Central memory CD8-positive, alpha-beta T cell (primary cell): Measurements from ENCODE around the gene ARFGAP1.

ENCODE experiments used
- ATAC-seq: fragments of 150-1000 bp; cut with Tn5 transposase; replicated peaks from 2 replicates; pipeline ENCODE4 v1.10.0; 2022; ENCODE audit warnings: mild to moderate bottlenecking, moderate FRiP score, moderate number of reproducible peaks; ENCODE audit not compliant: poor library complexity, severe bottlenecking; ENCODE audit errors: extremely low read depth
- DNase-seq, 2 donors: peaks; one replicate each; pipeline ENCODE4 v3.0.0; 2021; ENCODE audit warnings: low spot score in 2 of 2
- H3K27ac Mint-ChIP-seq: one replicate; pipeline ENCODE4 v1.8.0; 2022; ENCODE audit warnings: low read depth, mild to moderate bottlenecking, moderate library complexity, mixed read lengths
- H3K27me3 Mint-ChIP-seq: one replicate; pipeline ENCODE4 v1.8.0; 2022; ENCODE audit warnings: mixed read lengths
- H3K36me3 Mint-ChIP-seq: one replicate; pipeline ENCODE4 v1.8.0; 2022; ENCODE audit warnings: mild to moderate bottlenecking, moderate library complexity, mixed read lengths; ENCODE audit not compliant: insufficient read depth
- H3K4me1 Mint-ChIP-seq: one replicate; pipeline ENCODE4 v1.8.0; 2022; ENCODE audit warnings: mixed read lengths
- H3K4me3 Mint-ChIP-seq: one replicate; pipeline ENCODE4 v1.8.0; 2022; ENCODE audit warnings: mild to moderate bottlenecking, moderate library complexity, mixed read lengths
- H3K9me3 Mint-ChIP-seq: one replicate; pipeline ENCODE4 v1.8.0; 2022; ENCODE audit warnings: mixed read lengths

Gene ARFGAP1

GRCh38 chr20:63233924-63234323 lies 38.7 kb upstream of the ARFGAP1 start:
- Mint-ChIP-seq H3K36me3 (no peaks in the 10 kb centered on the region), H3K27ac (no peak overlapping the region), H3K9me3 (no peaks in the 10 kb centered on the region), H3K4me3 (no peak overlapping the region), H3K4me1 (peaks cover 5% of the 10 kb centered on the region), H3K27me3 (peaks cover 26% of the 10 kb centered on the region)
- DNase-seq (no peak), ATAC-seq (no peak)

- H3K4me3 Mint-ChIP-seq = peak overlapping the region; percentile 51
- DNase-seq (no peak), ATAC-seq (no peak)
- no peak overlapping the region for H3K27ac Mint-ChIP-seq
- H3K36me3 Mint-ChIP-seq = no peaks in the 10 kb centered on the region
- peaks cover 5% of the 10 kb centered on the region for H3K4me1 Mint-ChIP-seq
- H3K27me3 Mint-ChIP-seq = peaks cover 16% of the 10 kb centered on the region
- H3K9me3 Mint-ChIP-seq = no peaks in the 10 kb centered on the region
Observed at GRCh38 chr20:63234693-63235398, 37.8 kb upstream of the ARFGAP1 start.

GRCh38 chr20:63235399-63235983 lies 37.1 kb upstream of the ARFGAP1 start, which contains the start of gene BIRC7:
TSS of gene BIRC7 (plus strand) at chr20:63235905. CDS start at chr20:63236097, 192 bp downstream.
- H3K4me3 Mint-ChIP-seq = peak within 1 kb of the TSS; percentile 51
- DNase-seq (no peak), ATAC-seq (no peak)
- peaks cover 10% of the 10 kb centered on the region for H3K27me3 Mint-ChIP-seq
- no peaks in the 10 kb centered on the region for H3K9me3 Mint-ChIP-seq
- no peak within 1 kb of the TSS for H3K27ac Mint-ChIP-seq
- peaks cover 5% of the 10 kb centered on the region for H3K4me1 Mint-ChIP-seq
- no peaks in the 10 kb centered on the region for H3K36me3 Mint-ChIP-seq

GRCh38 chr20:63236116-63236837 lies 36.3 kb upstream of the ARFGAP1 start:
- H3K36me3 Mint-ChIP-seq = no peaks in the 10 kb centered on the region
- H3K27me3 Mint-ChIP-seq = peaks cover 2% of the 10 kb centered on the region
- H3K4me1 Mint-ChIP-seq = peaks cover 5% of the 10 kb centered on the region
- ATAC-seq = no peak
- H3K27ac Mint-ChIP-seq = no peak overlapping the region
- H3K9me3 Mint-ChIP-seq = no peaks in the 10 kb centered on the region
- H3K4me3 Mint-ChIP-seq = no peak overlapping the region
- no peak for DNase-seq

DNA sequence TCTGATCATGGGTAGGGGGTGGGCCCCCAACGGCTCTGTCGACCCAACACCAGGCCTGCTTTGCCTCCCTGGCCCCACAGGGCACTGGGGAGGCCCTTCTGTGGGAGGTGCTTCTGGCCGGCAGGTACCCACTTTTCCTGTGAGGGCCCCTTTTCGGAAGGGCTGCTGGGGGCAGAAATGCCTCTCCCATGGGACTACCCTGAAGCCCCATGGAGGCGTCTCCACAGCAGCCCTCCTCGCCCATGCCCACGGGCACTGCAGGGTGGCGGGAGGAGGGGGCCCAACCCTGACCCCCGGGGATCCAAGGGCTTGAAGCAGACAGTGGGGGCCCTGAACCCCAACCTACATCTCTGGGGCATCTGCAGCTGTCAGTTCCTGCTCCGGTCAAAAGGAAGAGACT lies 34.6 kb upstream of the ARFGAP1 start:
- no peaks in the 10 kb centered on the region for H3K36me3 Mint-ChIP-seq
- H3K27me3 Mint-ChIP-seq = no peaks in the 10 kb centered on the region
- ATAC-seq (no peak), DNase-seq (no peak)
- no peak overlapping the region for H3K27ac Mint-ChIP-seq
- peaks cover 5% of the 10 kb centered on the region for H3K4me1 Mint-ChIP-seq
- no peak overlapping the region for H3K4me3 Mint-ChIP-seq
- no peaks in the 10 kb centered on the region for H3K9me3 Mint-ChIP-seq

GRCh38 chr20:63238514-63239125 lies 34.0 kb upstream of the ARFGAP1 start:
- no peak for ATAC-seq
- Mint-ChIP-seq H3K27me3 (no peaks in the 10 kb centered on the region), H3K4me3 (no peak overlapping the region), H3K4me1 (peaks cover 5% of the 10 kb centered on the region), H3K27ac (no peak overlapping the region), H3K9me3 (no peaks in the 10 kb centered on the region), H3K36me3 (no peaks in the 10 kb centered on the region)
- DNase-seq = no peak

DNA sequence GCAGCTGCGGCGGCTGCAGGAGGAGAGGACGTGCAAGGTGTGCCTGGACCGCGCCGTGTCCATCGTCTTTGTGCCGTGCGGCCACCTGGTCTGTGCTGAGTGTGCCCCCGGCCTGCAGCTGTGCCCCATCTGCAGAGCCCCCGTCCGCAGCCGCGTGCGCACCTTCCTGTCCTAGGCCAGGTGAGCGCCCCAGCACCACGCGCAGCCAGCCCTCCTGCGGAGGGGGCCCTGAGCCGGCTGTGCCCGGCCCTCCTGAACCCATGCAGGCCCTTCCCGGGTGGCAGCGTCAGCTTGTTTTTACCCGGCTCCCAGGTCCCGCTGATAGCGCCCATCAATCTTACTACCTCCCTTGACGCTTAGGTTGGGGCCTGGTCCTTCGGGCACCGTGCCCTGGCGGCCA lies 33.2 kb upstream of the ARFGAP1 start:
- Mint-ChIP-seq H3K9me3 (no peaks in the 10 kb centered on the region), H3K4me3 (no peak overlapping the region), H3K36me3 (no peaks in the 10 kb centered on the region), H3K4me1 (peaks cover 5% of the 10 kb centered on the region), H3K27ac (no peak overlapping the region), H3K27me3 (no peaks in the 10 kb centered on the region)
- ATAC-seq (no peak), DNase-seq (no peak)

DNA sequence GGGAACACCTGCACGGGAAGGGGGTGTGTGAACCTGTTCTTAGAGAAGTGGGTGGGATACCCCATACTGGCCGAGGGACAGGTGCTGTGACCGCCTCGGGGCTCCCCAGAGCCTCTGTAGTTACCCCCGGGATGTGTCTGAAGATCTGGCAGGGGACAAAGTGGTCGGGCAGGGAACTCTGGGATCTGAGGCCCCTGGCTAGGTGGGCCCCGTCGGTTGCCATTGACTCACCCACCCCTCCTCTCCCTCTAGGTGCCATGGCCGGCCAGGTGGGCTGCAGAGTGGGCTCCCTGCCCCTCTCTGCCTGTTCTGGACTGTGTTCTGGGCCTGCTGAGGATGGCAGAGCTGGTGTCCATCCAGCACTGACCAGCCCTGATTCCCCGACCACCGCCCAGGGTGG lies 32.6 kb upstream of the ARFGAP1 start:
- H3K27ac Mint-ChIP-seq = no peak overlapping the region
- peaks cover 1% of the 10 kb centered on the region for H3K4me1 Mint-ChIP-seq
- no peak overlapping the region for H3K4me3 Mint-ChIP-seq
- ATAC-seq (no peak), DNase-seq (no peak)
- peaks cover under 1% of the 10 kb centered on the region for H3K27me3 Mint-ChIP-seq
- H3K36me3 Mint-ChIP-seq = no peaks in the 10 kb centered on the region
- H3K9me3 Mint-ChIP-seq = no peaks in the 10 kb centered on the region

GRCh38 chr20:63241272-63241671 lies 31.3 kb upstream of the ARFGAP1 start:
- no peaks in the 10 kb centered on the region for H3K9me3 Mint-ChIP-seq
- ATAC-seq (no peak), DNase-seq (no peak)
- no peaks in the 10 kb centered on the region for H3K36me3 Mint-ChIP-seq
- no peak overlapping the region for H3K27ac Mint-ChIP-seq
- H3K4me1 Mint-ChIP-seq = no peaks in the 10 kb centered on the region
- no peak overlapping the region for H3K4me3 Mint-ChIP-seq
- H3K27me3 Mint-ChIP-seq = peaks cover 13% of the 10 kb centered on the region

GRCh38 chr20:63242736-63243135 lies 29.9 kb upstream of the ARFGAP1 start:
- H3K27ac Mint-ChIP-seq = no peak overlapping the region
- no peak overlapping the region for H3K4me3 Mint-ChIP-seq
- no peak for ATAC-seq

DNA sequence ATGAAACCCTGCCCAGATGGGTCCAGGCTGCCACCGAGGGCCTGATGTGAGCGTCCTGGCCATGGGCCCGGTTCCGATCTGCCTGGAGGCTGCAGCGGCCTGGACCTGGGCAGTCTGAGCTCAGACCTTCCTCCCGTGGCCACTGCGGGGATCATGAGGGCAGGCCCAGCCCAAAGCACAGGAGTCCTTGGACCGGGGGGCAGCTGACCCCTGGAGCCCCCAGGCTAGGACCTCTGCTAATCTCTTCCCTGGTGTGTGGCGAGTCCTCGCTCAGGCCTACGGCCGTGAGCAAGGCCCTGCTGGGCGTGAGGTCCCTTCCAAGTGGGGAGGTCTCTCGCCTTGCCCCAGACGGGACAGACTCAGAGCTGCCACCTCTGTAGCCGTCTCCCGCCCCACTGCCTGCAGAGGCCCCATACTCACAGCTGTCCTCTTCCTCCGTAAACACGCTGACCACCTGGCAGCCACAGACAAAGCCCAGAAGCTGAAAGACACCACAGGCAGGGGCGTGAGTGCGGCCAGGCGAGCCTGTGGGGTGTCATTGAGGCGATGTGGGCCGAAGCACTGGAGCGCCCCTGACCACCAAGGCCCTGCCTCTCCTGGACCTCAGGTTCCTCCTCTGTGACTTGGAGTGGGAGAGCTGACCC lies 28.9 kb upstream of the ARFGAP1 start:
- Mint-ChIP-seq H3K27me3 (peaks cover 21% of the 10 kb centered on the region), H3K27ac (no peak overlapping the region), H3K4me1 (no peaks in the 10 kb centered on the region), H3K36me3 (peaks cover 2% of the 10 kb centered on the region), H3K4me3 (no peak overlapping the region), H3K9me3 (no peaks in the 10 kb centered on the region)
- no peak for ATAC-seq
- no peak for DNase-seq

More at GRCh38 chr20:63242736-63243135, 29.9 kb upstream of the ARFGAP1 start:
- H3K27me3 Mint-ChIP-seq = peaks cover 13% of the 10 kb centered on the region
- DNase-seq = no peak
- H3K9me3 Mint-ChIP-seq = no peaks in the 10 kb centered on the region
- peaks cover 1% of the 10 kb centered on the region for H3K36me3 Mint-ChIP-seq
- H3K4me1 Mint-ChIP-seq = no peaks in the 10 kb centered on the region

DNA sequence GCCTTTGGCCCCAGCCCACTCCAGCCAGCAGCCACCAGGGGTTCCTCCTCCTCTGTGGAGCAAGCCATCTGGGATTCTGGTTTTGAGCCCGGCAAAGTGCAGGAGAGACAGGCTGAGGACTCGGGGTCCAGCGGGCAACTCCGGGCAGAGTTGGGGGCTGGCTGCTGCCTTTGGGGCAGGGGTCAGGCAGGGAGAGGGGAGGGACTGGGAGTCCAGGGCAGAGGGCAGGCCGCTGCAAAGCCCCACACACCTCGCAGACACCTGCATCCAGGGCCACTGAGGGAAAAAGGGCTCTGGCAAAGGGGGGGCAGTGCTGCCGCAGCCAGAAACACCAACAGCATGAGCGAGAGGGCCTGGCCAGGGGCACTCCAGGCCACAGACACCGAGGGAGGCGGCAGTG lies 28.1 kb upstream of the ARFGAP1 start:
- H3K4me3 Mint-ChIP-seq = no peak overlapping the region
- no peaks in the 10 kb centered on the region for H3K4me1 Mint-ChIP-seq
- H3K36me3 Mint-ChIP-seq = peaks cover 2% of the 10 kb centered on the region
- peaks cover 28% of the 10 kb centered on the region for H3K27me3 Mint-ChIP-seq
- ATAC-seq (no peak), DNase-seq (no peak)
- no peak overlapping the region for H3K27ac Mint-ChIP-seq
- H3K9me3 Mint-ChIP-seq = no peaks in the 10 kb centered on the region
